Keratinocyte (primary cell): Measurements from ENCODE around the gene SPTBN1. TPM values are rescaled to one million over a fixed set of nuclear protein-coding genes. Genes with fewer than 3 reads are reported as not detected.

Experiments
- DNase-seq: peaks from one replicate; pipeline ENCODE4 v3.0.0-alpha.2; 2011; ENCODE audit warnings: low read depth, missing footprints, low spot score
- FAIRE-seq: peaks from 2 replicates; lab custom pipeline; 2011; peaks lifted over from hg19 to GRCh38; lab: Jason Lieb, UNC
- H2AFZ ChIP-seq: 2 replicates; pipeline ENCODE4 v1.6.0; 2012; ENCODE audit warnings: low read length, control low read depth, inconsistent platforms; ENCODE audit not compliant: control insufficient read depth
- H3K27ac ChIP-seq: 2 replicates; pipeline ENCODE4 v1.5.1; 2011; ENCODE audit warnings: low read length; ENCODE audit not compliant: control insufficient read depth, insufficient read depth
- H3K27me3 ChIP-seq: 3 replicates; pipeline ENCODE4 v1.6.0; 2011; ENCODE audit warnings: low read length; ENCODE audit not compliant: control insufficient read depth, insufficient read depth; ENCODE audit errors: extremely low read depth
- H3K36me3 ChIP-seq, 2 experiments: 2 replicates in 1 of 2; 3 replicates in 1 of 2; pipeline ENCODE4 v1.5.1; 2011; ENCODE audit warnings: low read length in 2 of 2, mild to moderate bottlenecking in 1 of 2; ENCODE audit not compliant: control insufficient read depth in 2 of 2, insufficient read depth in 2 of 2; ENCODE audit errors: extremely low read depth in 1 of 2
- H3K4me1 ChIP-seq: 3 replicates; pipeline ENCODE4 v1.5.1; 2011; ENCODE audit warnings: low read length; ENCODE audit not compliant: control insufficient read depth, insufficient read depth; ENCODE audit errors: extremely low read depth
- H3K4me2 ChIP-seq: 3 replicates; pipeline ENCODE4 v1.6.0; 2011; ENCODE audit warnings: low read depth, low read length; ENCODE audit not compliant: control insufficient read depth, insufficient read depth; ENCODE audit errors: extremely low read depth
- H3K4me3 ChIP-seq, 3 experiments: fragments of 200-600 bp in 1 of 3; sonication (generic) in 1 of 3; 2 replicates in 2 of 3; 3 replicates in 1 of 3; pipeline ENCODE4 v1.5.1; 2011 to 2016; ENCODE audit warnings: low read length in 3 of 3, mild to moderate bottlenecking in 3 of 3, control low read depth in 2 of 3, inconsistent platforms in 1 of 3, low read depth in 1 of 3, mixed read lengths in 1 of 3, mixed run types in 1 of 3, moderate library complexity in 1 of 3; ENCODE audit not compliant: control insufficient read depth in 2 of 3, insufficient read depth in 2 of 3; ENCODE audit errors: extremely low read depth in 1 of 3
- H3K79me2 ChIP-seq: 2 replicates; pipeline ENCODE4 v1.6.0; 2012; ENCODE audit warnings: low read length; ENCODE audit not compliant: control insufficient read depth, insufficient read depth
- H3K9ac ChIP-seq: 3 replicates; pipeline ENCODE4 v1.6.0; 2011; ENCODE audit warnings: low read length; ENCODE audit not compliant: control insufficient read depth, insufficient read depth; ENCODE audit errors: extremely low read depth
- H3K9me1 ChIP-seq: 3 replicates; pipeline ENCODE4 v1.6.0; 2011; ENCODE audit warnings: low read length; ENCODE audit not compliant: control insufficient read depth, insufficient read depth; ENCODE audit errors: extremely low read depth
- H3K9me3 ChIP-seq: 2 replicates; pipeline ENCODE4 v1.5.1; 2012; ENCODE audit warnings: low read depth, low read length; ENCODE audit not compliant: control insufficient read depth
- H4K20me1 ChIP-seq: 3 replicates; pipeline ENCODE4 v1.6.0; 2011; ENCODE audit warnings: low read length; ENCODE audit not compliant: control insufficient read depth, insufficient read depth; ENCODE audit errors: extremely low read depth
- CTCF ChIP-seq, 3 experiments: IDR thresholded peaks in 1 of 3; conservative IDR thresholded peaks in 1 of 3; optimal IDR thresholded peaks in 1 of 3; 2 replicates in 2 of 3; 3 replicates in 1 of 3; pipeline versions ENCODE3 to v1.5.1; 2011; ENCODE audit warnings: low read length in 3 of 3, mild to moderate bottlenecking in 3 of 3, moderate library complexity in 2 of 3, control low read depth in 1 of 3, inconsistent platforms in 1 of 3; ENCODE audit not compliant: insufficient read depth in 2 of 3; ENCODE audit errors: extremely low read depth in 1 of 3
- EZH2 ChIP-seq: IDR thresholded peaks from one replicate; pipeline ENCODE4 v1.6.1; 2012; ENCODE audit warnings: inconsistent platforms, mild to moderate bottlenecking, low read length, moderate library complexity
- dilution Hi-C: fragments of 300-500 bp; cut with MboI; formaldehyde crosslinking; loops from one replicate; pipeline ENCODE4 v1.7.0; 2020; ENCODE audit warnings: low sequenced_read_pairs; ENCODE audit not compliant: extremely low pct_ligation_motif_present
- polyA plus RNA-seq, 5 experiments: library from polyadenylated mRNA; depleted of rRNA in 3 of 5; stranded (reverse) in 3 of 5; stranded (forward) in 1 of 5; unstranded in 1 of 5; fragments of >200 nt; gene quantifications; 1 replicate in 1 of 5; 2 replicates in 3 of 5; 3 replicates in 1 of 5; pipeline versions ENCODE4 v1.2.1 to v1.2.3, GENCODE V29; 2011 to 2012; ENCODE audit warnings: missing spikeins in 2 of 5, low read depth in 1 of 5, low replicate concordance in 1 of 5

Gene SPTBN1
- polyA plus RNA-seq, 1 donor (not counting 4 experiments of a cell fraction or from before 2014, with no cell fraction given), result 40.0 TPM

- dilution Hi-C loops, result no loop called here
- Histone ChIP-seq H4K20me1 (no peaks in the 10 kb centered on the region), H2AFZ (no peak overlapping the region), H3K4me1 (peaks cover 16% of the 10 kb centered on the region), H3K27ac (no peak overlapping the region), H3K79me2 (no peaks in the 10 kb centered on the region), H3K9ac (no peak overlapping the region), H3K36me3 (no peaks in the 10 kb centered on the region), H3K9me3 (no peaks in the 10 kb centered on the region), H3K27me3 (no peaks in the 10 kb centered on the region), H3K4me3 (no peak overlapping the region), H3K4me2 (no peak overlapping the region), H3K9me1 (no peaks in the 10 kb centered on the region)
- FAIRE-seq, result no peak
- no peak for DNase-seq
- TF ChIP-seq CTCF (optimal IDR thresholded peaks at IDR 0.05 in 1 of 3, IDR thresholded peaks at IDR 0.05 in 1 of 3, conservative IDR thresholded peaks at IDR 0.05 in 1 of 3; ENCODE audit: extremely low read depth in 1 of 3, insufficient read depth in 2 of 3, low read length in 3 of 3) (no peak), EZH2 (no peak)
These were observed 36.7 kb upstream of the SPTBN1 start for GRCh38 chr2:54419388-54419787.

DNA sequence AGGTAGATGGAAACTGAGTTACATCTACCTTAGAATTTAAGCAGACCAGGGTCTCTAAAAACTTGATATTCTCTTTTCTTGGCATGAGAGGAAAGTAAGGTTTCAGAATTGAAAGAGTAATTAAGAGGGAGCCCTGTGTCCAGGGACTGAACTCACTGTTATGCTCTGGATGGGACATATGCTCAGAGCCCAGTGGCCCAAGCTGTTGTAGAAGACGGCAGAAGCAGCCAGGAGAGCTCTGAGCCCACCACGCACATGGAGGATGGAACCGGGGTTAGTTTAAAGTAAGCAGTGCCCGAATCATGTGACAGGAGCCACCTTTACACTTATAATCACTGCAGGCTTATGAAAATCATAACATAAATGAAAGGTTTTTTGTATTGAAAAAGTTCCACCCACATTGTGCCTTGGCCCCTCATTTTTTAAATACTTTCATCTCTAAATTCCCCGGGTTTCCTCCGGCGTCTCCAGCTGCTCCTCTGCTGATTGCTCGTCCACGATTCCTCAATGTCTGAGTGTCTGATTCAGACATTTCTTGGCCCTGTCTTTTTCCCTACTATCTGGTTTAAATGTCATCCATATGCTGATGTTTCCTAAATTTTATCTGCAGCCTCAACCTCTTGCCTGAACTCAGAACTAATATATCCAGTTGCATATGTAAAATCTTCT lies 36.1 kb upstream of the SPTBN1 start:
- DNase-seq (no peak), FAIRE-seq (no peak)
- no peak overlapping the region for H3K27ac ChIP-seq
- no peaks in the 10 kb centered on the region for H4K20me1 ChIP-seq
- no peak overlapping the region for H3K4me2 ChIP-seq
- no peak overlapping the region for H2AFZ ChIP-seq
- no peaks in the 10 kb centered on the region for H3K79me2 ChIP-seq
- no peak overlapping the region for H3K9ac ChIP-seq
- dilution Hi-C loops, result no loop called here
- H3K9me3 ChIP-seq, result no peaks in the 10 kb centered on the region
- no peaks in the 10 kb centered on the region for H3K9me1 ChIP-seq
- TF ChIP-seq CTCF (optimal IDR thresholded peaks at IDR 0.05 in 1 of 3, IDR thresholded peaks at IDR 0.05 in 1 of 3, conservative IDR thresholded peaks at IDR 0.05 in 1 of 3; ENCODE audit: extremely low read depth in 1 of 3, insufficient read depth in 2 of 3, low read length in 3 of 3) (no peak), EZH2 (no peak)
- peaks cover 16% of the 10 kb centered on the region for H3K4me1 ChIP-seq
- no peaks in the 10 kb centered on the region for H3K27me3 ChIP-seq
- no peaks in the 10 kb centered on the region for H3K36me3 ChIP-seq
- no peak overlapping the region for H3K4me3 ChIP-seq
